SK-N-SH (cell line): ENCODE measurements around the gene SORBS1.

Source experiments
- EP300 ChIP-seq, 2 experiments: IDR thresholded peaks; 2 replicates each; pipeline versions ENCODE4 v1.4.0 to v1.6.1; 2012; ENCODE audit warnings: borderline replicate concordance in 1 of 2, low read depth in 1 of 2, low read length in 1 of 2
- GABPA ChIP-seq: IDR thresholded peaks from 2 replicates; pipeline ENCODE4 v1.4.0; 2012; ENCODE audit warnings: low read depth, mild to moderate bottlenecking
- MEF2A ChIP-seq: IDR thresholded peaks from 2 replicates; pipeline ENCODE4 v1.4.0; 2012; ENCODE audit warnings: low read depth, borderline replicate concordance
- POLR2AphosphoS5 ChIP-seq: IDR thresholded peaks from 2 replicates; pipeline ENCODE4 v1.6.1; 2012; ENCODE audit warnings: low read depth, low read length
- RAD21 ChIP-seq: IDR thresholded peaks from 2 replicates; pipeline ENCODE4 v1.6.1; 2012; ENCODE audit warnings: mild to moderate bottlenecking, low read length
- RCOR1 ChIP-seq: fragments of 150-350 bp; IDR thresholded peaks from 2 replicates; pipeline ENCODE4 v1.6.1; 2017; ENCODE audit warnings: antibody characterized with exemption, low read length
- TAF1 ChIP-seq: IDR thresholded peaks from 2 replicates; pipeline ENCODE4 v1.6.1; 2012; ENCODE audit warnings: low read depth, mild to moderate bottlenecking, low read length, moderate library complexity, borderline replicate concordance
- TCF12 ChIP-seq: IDR thresholded peaks from 2 replicates; pipeline ENCODE4 v1.4.0; 2012
- TF ChIP-seq, protein P1 (sequence below): fragments of 200-600 bp; sonication (generic); IDR thresholded peaks from 2 replicates; pipeline ENCODE4 v1.6.1; 2017; ENCODE audit warnings: antibody characterized with exemption, mild to moderate bottlenecking, moderate library complexity
- TF ChIP-seq, protein P2 (sequence below): IDR thresholded peaks from 2 replicates; pipeline ENCODE4 v1.4.0; 2012; ENCODE audit warnings: low read depth
- TF ChIP-seq, protein P3 (sequence below): IDR thresholded peaks from 2 replicates; pipeline ENCODE4 v1.6.1; 2012; ENCODE audit warnings: mild to moderate bottlenecking, low read depth, low read length, moderate library complexity
- TF ChIP-seq, protein P4 (sequence below): IDR thresholded peaks from 2 replicates; pipeline ENCODE4; 2012

DNA sequence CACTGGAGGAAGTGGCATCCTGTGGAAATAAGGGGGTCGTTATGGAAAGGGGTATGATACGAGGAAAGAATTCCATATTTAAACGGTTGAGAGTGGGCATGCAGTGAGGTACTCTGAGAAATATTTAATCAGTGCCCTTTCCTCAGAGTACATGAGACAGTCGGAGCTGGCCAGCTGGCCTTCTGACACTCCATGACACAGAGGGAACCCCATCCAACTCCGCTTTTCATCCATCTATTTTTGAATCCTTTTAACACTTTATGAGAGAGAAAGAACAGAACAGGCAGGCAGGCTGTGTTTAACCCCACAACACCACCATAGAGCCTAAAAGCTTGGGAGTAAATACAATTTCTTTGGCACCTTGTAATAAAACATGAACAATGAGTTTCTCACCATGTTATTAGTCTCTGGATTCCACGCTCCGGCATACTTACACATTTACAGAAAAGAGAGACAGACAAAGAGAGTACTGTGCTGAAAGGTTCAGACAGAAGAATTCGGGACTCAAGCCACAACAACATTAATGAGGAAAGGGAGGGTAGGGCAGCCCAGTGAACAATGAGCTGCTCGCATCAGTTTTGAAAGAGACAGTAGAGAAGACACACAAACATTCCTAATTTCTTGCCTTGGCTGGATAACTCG is 146.2 kb downstream of the SORBS1 start:
- TF ChIP-seq RCOR1 (no peak), EP300 (IDR thresholded peaks at IDR 0.05; ENCODE audit: borderline replicate concordance in 1 of 2, low read depth in 1 of 2, low read length in 1 of 2) (no peak), RAD21 (no peak), MEF2A (no peak), POLR2AphosphoS5 (no peak), GABPA (no peak), TAF1 (no peak), TCF12 (no peak)
- TF ChIP-seq, protein P1, sequence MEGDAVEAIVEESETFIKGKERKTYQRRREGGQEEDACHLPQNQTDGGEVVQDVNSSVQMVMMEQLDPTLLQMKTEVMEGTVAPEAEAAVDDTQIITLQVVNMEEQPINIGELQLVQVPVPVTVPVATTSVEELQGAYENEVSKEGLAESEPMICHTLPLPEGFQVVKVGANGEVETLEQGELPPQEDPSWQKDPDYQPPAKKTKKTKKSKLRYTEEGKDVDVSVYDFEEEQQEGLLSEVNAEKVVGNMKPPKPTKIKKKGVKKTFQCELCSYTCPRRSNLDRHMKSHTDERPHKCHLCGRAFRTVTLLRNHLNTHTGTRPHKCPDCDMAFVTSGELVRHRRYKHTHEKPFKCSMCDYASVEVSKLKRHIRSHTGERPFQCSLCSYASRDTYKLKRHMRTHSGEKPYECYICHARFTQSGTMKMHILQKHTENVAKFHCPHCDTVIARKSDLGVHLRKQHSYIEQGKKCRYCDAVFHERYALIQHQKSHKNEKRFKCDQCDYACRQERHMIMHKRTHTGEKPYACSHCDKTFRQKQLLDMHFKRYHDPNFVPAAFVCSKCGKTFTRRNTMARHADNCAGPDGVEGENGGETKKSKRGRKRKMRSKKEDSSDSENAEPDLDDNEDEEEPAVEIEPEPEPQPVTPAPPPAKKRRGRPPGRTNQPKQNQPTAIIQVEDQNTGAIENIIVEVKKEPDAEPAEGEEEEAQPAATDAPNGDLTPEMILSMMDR: no peak
- TF ChIP-seq, protein P2, sequence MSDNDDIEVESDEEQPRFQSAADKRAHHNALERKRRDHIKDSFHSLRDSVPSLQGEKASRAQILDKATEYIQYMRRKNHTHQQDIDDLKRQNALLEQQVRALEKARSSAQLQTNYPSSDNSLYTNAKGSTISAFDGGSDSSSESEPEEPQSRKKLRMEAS: no peak
- TF ChIP-seq, protein P3, sequence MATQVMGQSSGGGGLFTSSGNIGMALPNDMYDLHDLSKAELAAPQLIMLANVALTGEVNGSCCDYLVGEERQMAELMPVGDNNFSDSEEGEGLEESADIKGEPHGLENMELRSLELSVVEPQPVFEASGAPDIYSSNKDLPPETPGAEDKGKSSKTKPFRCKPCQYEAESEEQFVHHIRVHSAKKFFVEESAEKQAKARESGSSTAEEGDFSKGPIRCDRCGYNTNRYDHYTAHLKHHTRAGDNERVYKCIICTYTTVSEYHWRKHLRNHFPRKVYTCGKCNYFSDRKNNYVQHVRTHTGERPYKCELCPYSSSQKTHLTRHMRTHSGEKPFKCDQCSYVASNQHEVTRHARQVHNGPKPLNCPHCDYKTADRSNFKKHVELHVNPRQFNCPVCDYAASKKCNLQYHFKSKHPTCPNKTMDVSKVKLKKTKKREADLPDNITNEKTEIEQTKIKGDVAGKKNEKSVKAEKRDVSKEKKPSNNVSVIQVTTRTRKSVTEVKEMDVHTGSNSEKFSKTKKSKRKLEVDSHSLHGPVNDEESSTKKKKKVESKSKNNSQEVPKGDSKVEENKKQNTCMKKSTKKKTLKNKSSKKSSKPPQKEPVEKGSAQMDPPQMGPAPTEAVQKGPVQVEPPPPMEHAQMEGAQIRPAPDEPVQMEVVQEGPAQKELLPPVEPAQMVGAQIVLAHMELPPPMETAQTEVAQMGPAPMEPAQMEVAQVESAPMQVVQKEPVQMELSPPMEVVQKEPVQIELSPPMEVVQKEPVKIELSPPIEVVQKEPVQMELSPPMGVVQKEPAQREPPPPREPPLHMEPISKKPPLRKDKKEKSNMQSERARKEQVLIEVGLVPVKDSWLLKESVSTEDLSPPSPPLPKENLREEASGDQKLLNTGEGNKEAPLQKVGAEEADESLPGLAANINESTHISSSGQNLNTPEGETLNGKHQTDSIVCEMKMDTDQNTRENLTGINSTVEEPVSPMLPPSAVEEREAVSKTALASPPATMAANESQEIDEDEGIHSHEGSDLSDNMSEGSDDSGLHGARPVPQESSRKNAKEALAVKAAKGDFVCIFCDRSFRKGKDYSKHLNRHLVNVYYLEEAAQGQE: no peak
- TF ChIP-seq, protein P4, sequence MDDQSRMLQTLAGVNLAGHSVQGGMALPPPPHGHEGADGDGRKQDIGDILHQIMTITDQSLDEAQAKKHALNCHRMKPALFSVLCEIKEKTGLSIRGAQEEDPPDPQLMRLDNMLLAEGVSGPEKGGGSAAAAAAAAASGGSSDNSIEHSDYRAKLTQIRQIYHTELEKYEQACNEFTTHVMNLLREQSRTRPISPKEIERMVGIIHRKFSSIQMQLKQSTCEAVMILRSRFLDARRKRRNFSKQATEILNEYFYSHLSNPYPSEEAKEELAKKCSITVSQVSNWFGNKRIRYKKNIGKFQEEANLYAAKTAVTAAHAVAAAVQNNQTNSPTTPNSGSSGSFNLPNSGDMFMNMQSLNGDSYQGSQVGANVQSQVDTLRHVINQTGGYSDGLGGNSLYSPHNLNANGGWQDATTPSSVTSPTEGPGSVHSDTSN: no peak
